ENCODE measurements around the gene UGT8.

GRCh38 chr4:114558446-114559020, 40.1 kb upstream of the UGT8 start:
- TF ChIP-seq POLR2A (IDR thresholded peaks at IDR 0.05) (no peak), CTCF (IDR thresholded peaks at IDR 0.05) (no peak), POLR2AphosphoS5 (IDR thresholded peaks at IDR 0.05) (no peak)
